HepG2 (cell line): ENCODE data around the gene MAN2A2. TPM values are rescaled to one million over a fixed set of nuclear protein-coding genes. Genes with fewer than 3 reads are reported as not detected.

Source experiments
- ATRX ChIP-seq: sonication (generic); formaldehyde crosslinking; IDR thresholded peaks from 2 replicates; pipeline ENCODE4 v1.4.0; 2020; ENCODE audit warnings: missing genetic modification reagents, borderline replicate concordance
- CBX1 ChIP-seq: IDR thresholded peaks from one replicate; pipeline ENCODE4 v1.6.1; 2016; ENCODE audit warnings: antibody characterized with exemption, low read depth
- CENPX ChIP-seq: sonication (generic); formaldehyde crosslinking; IDR thresholded peaks from 2 replicates; pipeline ENCODE4 v1.9.0; 2021; ENCODE audit warnings: mild to moderate bottlenecking, missing genetic modification reagents, moderate library complexity
- CERS6 ChIP-seq: sonication (generic); formaldehyde crosslinking; IDR thresholded peaks from 2 replicates; pipeline ENCODE4 v1.5.0; 2020; ENCODE audit warnings: missing genetic modification reagents
- EZH2 ChIP-seq: conservative IDR thresholded peaks from 2 replicates; pipeline ENCODE4 v1.6.1; 2012; ENCODE audit warnings: mild to moderate bottlenecking, low read depth, low read length, moderate library complexity
- GFI1 ChIP-seq: sonication (generic); formaldehyde crosslinking; IDR thresholded peaks from 2 replicates; pipeline ENCODE4 v1.5.0; 2020; ENCODE audit warnings: missing genetic modification reagents, mild to moderate bottlenecking, borderline replicate concordance
- HIC2 ChIP-seq: sonication (generic); formaldehyde crosslinking; IDR thresholded peaks from 2 replicates; pipeline ENCODE4 v1.9.0; 2022; ENCODE audit warnings: low read depth, missing genetic modification reagents
- HNF4G ChIP-seq, 2 experiments: sonication (generic) in 1 of 2; formaldehyde crosslinking in 1 of 2; IDR thresholded peaks; 2 replicates each; pipeline versions ENCODE4 v1.4.0 to v1.6.1; 2011 to 2020; ENCODE audit warnings: borderline replicate concordance in 2 of 2, low read depth in 2 of 2, mild to moderate bottlenecking in 2 of 2, low read length in 1 of 2, missing genetic modification reagents in 1 of 2, moderate library complexity in 1 of 2
- IRF2 ChIP-seq: IDR thresholded peaks from 2 replicates; pipeline ENCODE4 v1.6.1; 2018; ENCODE audit warnings: missing genetic modification reagents, missing compliant biosample characterization
- IRX3 ChIP-seq: sonication (generic); formaldehyde crosslinking; IDR thresholded peaks from 2 replicates; pipeline ENCODE4 v1.8.1; 2023; ENCODE audit warnings: mild to moderate bottlenecking, low read depth, missing genetic modification reagents, borderline replicate concordance
- ISL2 ChIP-seq: sonication (generic); formaldehyde crosslinking; IDR thresholded peaks from 2 replicates; pipeline ENCODE4 v1.5.0; 2020; ENCODE audit warnings: missing genetic modification reagents
- NR0B2 ChIP-seq: sonication (generic); formaldehyde crosslinking; IDR thresholded peaks from 2 replicates; pipeline ENCODE4 v1.4.0; 2020; ENCODE audit warnings: mild to moderate bottlenecking, missing genetic modification reagents
- PAX8 ChIP-seq: sonication (generic); formaldehyde crosslinking; IDR thresholded peaks from 2 replicates; pipeline ENCODE4 v1.8.0; 2022; ENCODE audit warnings: mild to moderate bottlenecking, missing genetic modification reagents, borderline replicate concordance
- TCF7L2 ChIP-seq: IDR thresholded peaks from 2 replicates; pipeline ENCODE4 v1.6.1; 2011; ENCODE audit warnings: mild to moderate bottlenecking, low read depth, low read length, moderate library complexity
- XRCC5 ChIP-seq: fragments of 200-400 bp; formaldehyde crosslinking; optimal IDR thresholded peaks from 2 replicates; pipeline ENCODE3; 2017; ENCODE audit warnings: mild to moderate bottlenecking, low read length
- ZBTB43 ChIP-seq: sonication (generic); formaldehyde crosslinking; conservative IDR thresholded peaks from 2 replicates; pipeline ENCODE4 v1.4.0; 2020; ENCODE audit warnings: missing genetic modification reagents
- ZNF280D ChIP-seq: sonication (generic); formaldehyde crosslinking; IDR thresholded peaks from 2 replicates; pipeline ENCODE4 v1.5.1; 2020; ENCODE audit warnings: mild to moderate bottlenecking, missing genetic modification reagents
- ZNF431 ChIP-seq: sonication (generic); formaldehyde crosslinking; IDR thresholded peaks from 2 replicates; pipeline ENCODE4 v1.9.0; 2022; ENCODE audit warnings: missing genetic modification reagents, low read depth, mild to moderate bottlenecking, borderline replicate concordance
- ZNF549 ChIP-seq: sonication (generic); formaldehyde crosslinking; IDR thresholded peaks from 2 replicates; pipeline ENCODE4 v1.5.0; 2020; ENCODE audit warnings: missing genetic modification reagents
- ZNF724P ChIP-seq: sonication (generic); formaldehyde crosslinking; IDR thresholded peaks from 2 replicates; pipeline ENCODE4 v1.8.0; 2022; ENCODE audit warnings: missing genetic modification reagents, borderline replicate concordance
- ZSCAN9 ChIP-seq: IDR thresholded peaks from 2 replicates; pipeline ENCODE4 v1.6.1; 2016; ENCODE audit warnings: borderline replicate concordance
- polyA plus RNA-seq, 8 experiments: library from polyadenylated mRNA; depleted of rRNA in 3 of 8; stranded (reverse) in 7 of 8; unstranded in 1 of 8; fragments of >200 nt; fragmentation: Illumina TruSeq in 4 of 8; extraction: Trizol in 4 of 8; gene quantifications; 2 replicates each; pipeline versions ENCODE4 v1.2.1 to v1.2.3, GENCODE V29; 2011 to 2016; ENCODE audit warnings: low read depth in 4 of 8, missing spikeins in 1 of 8, mixed read lengths in 1 of 8; ENCODE audit not compliant: insufficient read depth in 1 of 8
- total RNA-seq, 5 experiments: library from RNA; depleted of rRNA; stranded (reverse); fragments of >200 nt; fragmentation: Illumina TruSeq; extraction: Trizol; gene quantifications; 2 replicates each; pipeline ENCODE4 v1.2.3, GENCODE V29; 2016; ENCODE audit warnings: low read depth in 1 of 5

The MAN2A2 gene
- total and polyA plus RNA-seq, 2 of the 13 experiments (the other 11 are each of a cell fraction or from before 2014, with no cell fraction given): 17.5 to 51.5 TPM

GRCh38 chr15:90931828-90932659, 28.9 kb downstream of the MAN2A2 start, which contains the start of gene HDDC3 (continued):
- TF ChIP-seq HNF4G (IDR thresholded peaks at IDR 0.05; ENCODE audit: borderline replicate concordance, low read depth, low read length): no peak
- no peak; the same call in 1 of the 2 replicates for TF ChIP-seq HNF4G (CRISPR knock-in tag; IDR thresholded peaks at IDR 0.05; ENCODE audit: borderline replicate concordance, low read depth)
- no peak for TF ChIP-seq CENPX (CRISPR knock-in tag)
- no peak for TF ChIP-seq ZNF724P (CRISPR knock-in tag)
- no peak for TF ChIP-seq CBX1
- TF ChIP-seq PAX8 (CRISPR knock-in tag): no peak
- no peak for TF ChIP-seq TCF7L2
- TF ChIP-seq ZNF431 (CRISPR knock-in tag): no peak
- TF ChIP-seq CERS6 (CRISPR knock-in tag): no peak
- TF ChIP-seq XRCC5: peak; percentile 84
- TF ChIP-seq EZH2: no peak
- no peak; the same call in 1 of the 2 replicates for TF ChIP-seq ZSCAN9 (CRISPR knock-in tag)
- no peak for TF ChIP-seq GFI1
- TF ChIP-seq ZNF549 (CRISPR knock-in tag): no peak
- TF ChIP-seq HIC2 (CRISPR knock-in tag): peak; percentile 66; the same call in 1 of the 2 replicates
- TF ChIP-seq IRX3 (CRISPR knock-in tag): 0 out of 2 replicates have a peak, but pooled peaks have one; percentile 56
- TF ChIP-seq IRF2 (CRISPR knock-in tag): peak; percentile 37; the same call in 1 of the 2 replicates
- TF ChIP-seq ZNF280D (CRISPR knock-in tag): 0 out of 2 replicates have a peak, but pooled peaks have one; percentile 14
- TF ChIP-seq ATRX (CRISPR knock-in tag): no peak
- TF ChIP-seq NR0B2 (CRISPR knock-in tag): peak; percentile 38; the same call in 1 of the 2 replicates
- peak; percentile 49 for TF ChIP-seq ZBTB43 (CRISPR knock-in tag)
- TF ChIP-seq ISL2: peak; percentile 78
